Measurements from ENCODE around the gene ZNF318. TPM values are rescaled to one million over a fixed set of nuclear protein-coding genes. Genes with fewer than 3 reads are reported as not detected.
A peak's percentile ranks its signal among the peaks of the same experiment; 100 is the strongest.

ZNF318 gene
- total RNA-seq, 1 experiment from 2014 or later: 23.8 TPM

DNA sequence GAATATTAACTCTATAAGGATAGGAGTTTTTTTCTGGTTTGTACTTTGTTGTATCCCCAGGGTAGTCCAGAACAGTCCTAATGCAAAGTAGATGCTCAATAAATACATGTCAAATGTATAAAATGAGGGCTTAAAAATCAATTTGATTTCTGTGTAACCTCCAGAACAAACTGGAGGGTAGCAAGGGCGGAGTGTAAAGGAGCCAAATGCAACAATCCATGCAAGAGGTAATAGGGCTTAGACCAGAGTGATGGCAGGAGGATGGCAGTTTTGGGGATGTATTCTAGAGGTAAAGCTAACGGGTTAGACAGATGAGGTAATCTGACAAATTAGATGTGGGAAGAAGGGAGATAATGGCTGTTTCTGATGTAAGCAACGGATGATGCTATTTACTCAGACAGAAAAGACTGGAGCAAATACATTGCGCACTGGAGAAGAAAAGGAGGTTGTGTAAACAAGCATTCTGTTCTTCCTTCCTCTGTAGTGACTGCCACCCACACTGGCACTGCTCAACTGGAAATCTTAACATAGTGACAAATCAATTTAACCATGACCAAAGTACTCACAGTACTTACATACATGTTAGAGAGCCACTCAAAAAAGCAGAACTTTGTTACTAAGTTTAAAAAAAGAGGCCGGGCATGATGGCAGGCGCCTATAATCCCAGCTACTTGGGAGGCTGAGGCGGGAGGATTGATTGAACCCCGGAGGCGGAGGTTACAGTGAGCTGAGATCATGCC, 2.0 kb downstream of the ZNF318 start:
- DNase-seq (ENCODE audit: low spot score): peak; percentile 11
- ChIA-PET POLR2A (ENCODE audit: low non-redundant PET) (no interaction called here), CTCF (no interaction called here)
- no peak for TF ChIP-seq CTCF (conservative IDR thresholded peaks at IDR 0.05; ENCODE audit: low read depth, low read length)
- no peak for TF ChIP-seq EZH2 (IDR thresholded peaks at IDR 0.05; ENCODE audit: borderline replicate concordance, low read depth, low read length, poor library complexity, severe bottlenecking)
- Histone ChIP-seq H3K27ac (ENCODE audit: low read depth, low read length, poor library complexity, severe bottlenecking) (no peak overlapping the region), H3K4me1 (ENCODE audit: insufficient read depth, low read length, poor library complexity, severe bottlenecking) (peaks cover 5% of the 10 kb centered on the region), H3K4me3 (ENCODE audit: low read depth, low read length, poor library complexity, severe bottlenecking) (peak overlapping the region; percentile 98), H3K36me3 (ENCODE audit: insufficient read depth, low read length, poor library complexity, severe bottlenecking) (peaks cover 33% of the 10 kb centered on the region), H3K9me3 (ENCODE audit: low read depth, low read length, poor library complexity, severe bottlenecking) (no peaks in the 10 kb centered on the region), H3K27me3 (replicated peaks; ENCODE audit: insufficient read depth, low read depth, low read length, poor library complexity) (no peaks in the 10 kb centered on the region)
- intact Hi-C loops (cut with micrococcal nuclease; ENCODE audit: unreplicated experiment): loop anchor here (5.0 kb wide), 1 partner anchor 195 kb away; the partner anchor contains the start of gene SRF
- no TSS peak for BruUV-seq (replicated peaks)

- Histone ChIP-seq H3K27me3 (replicated peaks; ENCODE audit: insufficient read depth, low read depth, low read length, poor library complexity) (no peaks in the 10 kb centered on the region), H3K9me3 (ENCODE audit: low read depth, low read length, poor library complexity, severe bottlenecking) (no peaks in the 10 kb centered on the region), H3K4me1 (ENCODE audit: insufficient read depth, low read length, poor library complexity, severe bottlenecking) (no peaks in the 10 kb centered on the region), H3K27ac (ENCODE audit: low read depth, low read length, poor library complexity, severe bottlenecking) (no peak overlapping the region), H3K36me3 (ENCODE audit: insufficient read depth, low read length, poor library complexity, severe bottlenecking) (peaks cover 80% of the 10 kb centered on the region), H3K4me3 (ENCODE audit: low read depth, low read length, poor library complexity, severe bottlenecking) (no peak overlapping the region)
- no peak for DNase-seq (ENCODE audit: low spot score)
- TF ChIP-seq EZH2 (IDR thresholded peaks at IDR 0.05; ENCODE audit: borderline replicate concordance, low read depth, low read length, poor library complexity, severe bottlenecking): no peak
- no peak for TF ChIP-seq CTCF (conservative IDR thresholded peaks at IDR 0.05; ENCODE audit: low read depth, low read length)
- CTCF ChIA-PET: no interaction called here
- POLR2A ChIA-PET (ENCODE audit: low non-redundant PET): interaction anchor here (0.6 kb wide), 1 partner anchor 946 kb away, joined by 4 read pairs; no protein-coding TSS in a partner anchor
- intact Hi-C loops (cut with micrococcal nuclease; ENCODE audit: unreplicated experiment): no loop called here
- no TSS peak for BruUV-seq (replicated peaks)
Observed at GRCh38 chr6:43361269-43361668, 8.2 kb downstream of the ZNF318 start.

DNA sequence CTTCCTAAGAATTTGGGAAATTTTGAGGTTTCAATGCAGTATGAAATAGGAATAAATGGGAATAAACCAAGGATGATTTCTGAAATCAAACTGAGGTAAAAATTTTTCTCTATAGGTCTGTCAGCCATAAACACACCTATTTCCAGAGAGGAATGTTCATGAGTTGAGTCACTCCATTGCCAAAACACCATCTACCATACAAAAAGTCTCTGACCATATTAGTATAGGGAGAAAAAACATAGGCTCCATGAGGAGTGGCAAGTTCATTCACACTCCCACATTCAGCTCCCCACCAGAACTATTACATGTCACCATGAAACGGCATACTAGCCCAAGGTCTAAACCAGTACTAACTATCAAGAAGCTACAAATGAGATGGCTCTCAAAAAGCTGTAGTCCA, 9.6 kb downstream of the ZNF318 start:
- no peak for DNase-seq (ENCODE audit: low spot score)
- TF ChIP-seq EZH2 (IDR thresholded peaks at IDR 0.05; ENCODE audit: borderline replicate concordance, low read depth, low read length, poor library complexity, severe bottlenecking) (no peak), CTCF (conservative IDR thresholded peaks at IDR 0.05; ENCODE audit: low read depth, low read length) (no peak)
- Histone ChIP-seq H3K27me3 (replicated peaks; ENCODE audit: insufficient read depth, low read depth, low read length, poor library complexity) (no peaks in the 10 kb centered on the region), H3K27ac (ENCODE audit: low read depth, low read length, poor library complexity, severe bottlenecking) (no peak overlapping the region), H3K36me3 (ENCODE audit: insufficient read depth, low read length, poor library complexity, severe bottlenecking) (peaks cover 83% of the 10 kb centered on the region), H3K9me3 (ENCODE audit: low read depth, low read length, poor library complexity, severe bottlenecking) (no peaks in the 10 kb centered on the region), H3K4me3 (ENCODE audit: low read depth, low read length, poor library complexity, severe bottlenecking) (no peak overlapping the region), H3K4me1 (ENCODE audit: insufficient read depth, low read length, poor library complexity, severe bottlenecking) (no peaks in the 10 kb centered on the region)
- BruUV-seq (replicated peaks): no TSS peak
- CTCF ChIA-PET: no interaction called here
- POLR2A ChIA-PET (ENCODE audit: low non-redundant PET): interaction anchor here (0.8 kb wide), 1 partner anchor 10 kb away, joined by 3 read pairs; the partner anchor contains the start of gene ZNF318
- intact Hi-C loops (cut with micrococcal nuclease; ENCODE audit: unreplicated experiment): no loop called here

All from A673 (cell line).